ENCODE results near the gene GUCA1A. TPM values are rescaled to one million over a fixed set of nuclear protein-coding genes. Genes with fewer than 3 reads are reported as not detected.

Gene GUCA1A
- polyA plus RNA-seq, 1 experiment = 1.5 TPM

- TF ChIP-seq CTCF (IDR thresholded peaks at IDR 0.05; ENCODE audit: low read depth, low read length) = no peak
- H3K4me3 ChIP-seq (ENCODE audit: low read depth, low read length) = no peak overlapping the region
- no peaks in the 10 kb centered on the region; the same call in 1 of the 2 replicates for H3K9me3 ChIP-seq (ENCODE audit: control insufficient read depth, insufficient read depth, low read length)
- no peak overlapping the region for H3K27ac ChIP-seq (ENCODE audit: low read depth, low read length)
- no peak for DNase-seq (ENCODE audit: low read depth, low spot score)
- ChIA-PET CTCF (interaction anchor here (1.4 kb wide), 1 partner anchor 12 kb away, joined by 3 read pairs; no protein-coding TSS in a partner anchor), POLR2A (no interaction called here)
- peaks cover 3% of the 10 kb centered on the region for H3K27me3 ChIP-seq (ENCODE audit: control insufficient read depth, insufficient read depth, low read length)
These were observed 6.2 kb downstream of the GUCA1A start for GRCh38 chr6:42179261-42179944.

GRCh38 chr6:42179945-42180313 lies 6.8 kb downstream of the GUCA1A start:
- Histone ChIP-seq H3K27me3 (ENCODE audit: control insufficient read depth, insufficient read depth, low read length) (peaks cover 3% of the 10 kb centered on the region), H3K27ac (ENCODE audit: low read depth, low read length) (no peak overlapping the region), H3K4me3 (ENCODE audit: low read depth, low read length) (no peak overlapping the region), H3K9me3 (ENCODE audit: control insufficient read depth, insufficient read depth, low read length) (no peaks in the 10 kb centered on the region; the same call in 1 of the 2 replicates)
- POLR2A ChIA-PET = no interaction called here
- DNase-seq (ENCODE audit: low read depth, low spot score) = no peak
- TF ChIP-seq CTCF (IDR thresholded peaks at IDR 0.05; ENCODE audit: low read depth, low read length) = no peak
- CTCF ChIA-PET = interaction anchor here (1.4 kb wide), 1 partner anchor 13 kb away, joined by 3 read pairs; no protein-coding TSS in a partner anchor

- Histone ChIP-seq H3K4me3 (ENCODE audit: low read depth, low read length) (no peak overlapping the region), H3K27me3 (ENCODE audit: control insufficient read depth, insufficient read depth, low read length) (peaks cover 3% of the 10 kb centered on the region), H3K9me3 (ENCODE audit: control insufficient read depth, insufficient read depth, low read length) (no peaks in the 10 kb centered on the region; the same call in 1 of the 2 replicates), H3K27ac (ENCODE audit: low read depth, low read length) (no peak overlapping the region)
- DNase-seq (ENCODE audit: low read depth, low spot score) = no peak
- POLR2A ChIA-PET = no interaction called here
- CTCF ChIA-PET = no interaction called here
- TF ChIP-seq CTCF (IDR thresholded peaks at IDR 0.05; ENCODE audit: low read depth, low read length) = no peak
These were observed 8.9 kb downstream of the GUCA1A start for GRCh38 chr6:42182101-42182500.

- Histone ChIP-seq H3K27ac (ENCODE audit: low read depth, low read length) (no peak overlapping the region), H3K27me3 (ENCODE audit: control insufficient read depth, insufficient read depth, low read length) (no peaks in the 10 kb centered on the region), H3K4me3 (ENCODE audit: low read depth, low read length) (no peak overlapping the region), H3K9me3 (ENCODE audit: control insufficient read depth, insufficient read depth, low read length) (no peaks in the 10 kb centered on the region)
- ChIA-PET CTCF (no interaction called here), POLR2A (interaction anchor here (2.4 kb wide), 1 partner anchor 16 kb away, joined by 8 read pairs; no protein-coding TSS in a partner anchor)
- no peak for DNase-seq (ENCODE audit: low read depth, low spot score)
- TF ChIP-seq CTCF (IDR thresholded peaks at IDR 0.05; ENCODE audit: low read depth, low read length) = no peak
These were observed 11.3 kb downstream of the GUCA1A start for GRCh38 chr6:42184475-42184874.

GRCh38 chr6:42185597-42185996 lies 12.4 kb downstream of the GUCA1A start:
- TF ChIP-seq CTCF (IDR thresholded peaks at IDR 0.05; ENCODE audit: low read depth, low read length) = peak; percentile 21; the same call in 1 of the 2 replicates
- Histone ChIP-seq H3K27me3 (ENCODE audit: control insufficient read depth, insufficient read depth, low read length) (no peaks in the 10 kb centered on the region), H3K4me3 (ENCODE audit: low read depth, low read length) (no peak overlapping the region), H3K9me3 (ENCODE audit: control insufficient read depth, insufficient read depth, low read length) (no peaks in the 10 kb centered on the region), H3K27ac (ENCODE audit: low read depth, low read length) (no peak overlapping the region)
- ChIA-PET POLR2A (interaction anchor here (2.4 kb wide), 1 partner anchor 15 kb away, joined by 8 read pairs; no protein-coding TSS in a partner anchor), CTCF (interaction anchor here (0.5 to 1.6 kb wide), 2 partner anchors 29 to 111 kb away, joined by 3 to 9 read pairs; no protein-coding TSS in a partner anchor)
- DNase-seq (ENCODE audit: low read depth, low spot score) = no peak

Data from AG04450 (cell line).